Activated CD4-positive, CD25-positive, alpha-beta regulatory T cell (primary cell): ENCODE results near the gene ISOC2.

Experiments used
- DNase-seq, 4 experiments: peaks; one replicate each; lab custom pipeline; 2025; lab: John Stamatoyannopoulos, UW

The ISOC2 gene

GRCh38 chr19:55477905-55478304 lies 16.5 kb upstream of the ISOC2 start:
- DNase-seq = no peak

- DNase-seq = peak; percentile 94 to 96 (median 94)
These were observed 14.8 kb upstream of the ISOC2 start, which contains the start of gene ZNF628 for GRCh38 chr19:55476100-55476775. Gene ZNF628, plus strand, starts transcription at chr19:55476617. Its CDS starts 3,294 bp downstream, at chr19:55479911.

GRCh38 chr19:55474269-55475265 lies 13.1 kb upstream of the ISOC2 start:
- DNase-seq = no peak

- no peak for DNase-seq
These were observed 12.0 kb upstream of the ISOC2 start for GRCh38 chr19:55473225-55474012.

GRCh38 chr19:55472463-55472862 lies 11.0 kb upstream of the ISOC2 start:
- DNase-seq = no peak

- no peak for DNase-seq
These were observed 9.8 kb upstream of the ISOC2 start for GRCh38 chr19:55471266-55471665.

GRCh38 chr19:55468054-55468393 lies 6.6 kb upstream of the ISOC2 start:
- no peak for DNase-seq

- DNase-seq = peak; percentile 38 to 60 (median 46)
These were observed 6.0 kb upstream of the ISOC2 start for GRCh38 chr19:55467236-55468053.

GRCh38 chr19:55466241-55466614 lies 4.8 kb upstream of the ISOC2 start:
- DNase-seq = no peak

GRCh38 chr19:55465460-55466240 lies 4.2 kb upstream of the ISOC2 start:
- no peak for DNase-seq

GRCh38 chr19:55464662-55465054 lies 3.2 kb upstream of the ISOC2 start, which contains the start of gene C19orf85:
Gene C19orf85, minus strand, starts transcription at chr19:55464751. Its CDS starts 197 bp downstream, at chr19:55464554.
- no peak for DNase-seq

- no peak for DNase-seq
These were observed 2.7 kb upstream of the ISOC2 start for GRCh38 chr19:55464039-55464661.

GRCh38 chr19:55463583-55464031 lies 2.2 kb upstream of the ISOC2 start:
- DNase-seq = no peak

GRCh38 chr19:55462722-55463121 lies 1.3 kb upstream of the ISOC2 start:
- no peak for DNase-seq

GRCh38 chr19:55461974-55462626 lies 658 bp upstream of the ISOC2 start:
- DNase-seq = no peak

GRCh38 chr19:55460670-55461258 lies 678 bp downstream of the ISOC2 start:
- DNase-seq = no peak

- no peak for DNase-seq
These were observed 1.3 kb downstream of the ISOC2 start for GRCh38 chr19:55459950-55460657.

- no peak for DNase-seq
These were observed 1.9 kb downstream of the ISOC2 start for GRCh38 chr19:55459551-55459949.
